Neural cell (in vitro differentiated cells): Measurements from ENCODE around the gene MPLKIP.

Experiments used
- CTCF ChIP-seq: fragments of 450-650 bp; IDR thresholded peaks from 2 replicates; pipeline ENCODE4 v1.5.1; 2014; ENCODE audit warnings: antibody characterized with exemption, mild to moderate bottlenecking, moderate library complexity; ENCODE audit not compliant: poor library complexity, severe bottlenecking
- EP300 ChIP-seq: fragments of 450-650 bp; conservative IDR thresholded peaks from 2 replicates; pipeline ENCODE4 v1.6.1; 2014; ENCODE audit warnings: antibody characterized with exemption, mild to moderate bottlenecking, moderate library complexity; ENCODE audit not compliant: poor library complexity, severe bottlenecking
- REST ChIP-seq: IDR thresholded peaks from 2 replicates; pipeline ENCODE4 v1.6.1; 2012; ENCODE audit warnings: borderline replicate concordance

DNA sequence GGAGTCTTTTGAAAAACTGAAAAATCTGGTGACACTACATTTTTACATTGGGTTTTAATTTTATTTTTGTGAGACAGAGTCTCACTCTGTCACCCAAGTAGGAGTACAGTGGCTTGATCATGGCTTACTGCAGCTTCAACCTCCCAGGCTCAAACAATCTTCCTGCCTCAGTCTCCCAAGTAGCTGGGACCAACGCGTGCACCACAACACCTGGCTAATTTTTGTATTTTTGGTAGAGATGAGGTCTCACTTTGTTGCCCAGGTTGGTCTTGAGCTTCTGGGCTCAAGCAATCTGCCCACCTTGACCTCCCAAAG, 11.5 kb downstream of the MPLKIP start:
- no peak for TF ChIP-seq CTCF
- no peak for TF ChIP-seq EP300
- TF ChIP-seq REST: no peak
